GM19025 (cell line): ENCODE measurements around the gene ANXA2R.
"Not testable (repeated sequence)": the region's sequence is repeated elsewhere in the genome, so short reads cannot be mapped to it uniquely, and the experiment has no call there.

ENCODE experiments used
- ATAC-seq: cut with Tn5 transposase; IDR thresholded peaks from one replicate; pipeline ENCODE4 v1.9.1; 2021; ENCODE audit warnings: mild to moderate bottlenecking, low read depth, moderate library complexity; ENCODE audit not compliant: unreplicated experiment

ANXA2R gene

GRCh38 chr5:43040287-43041098 lies at the start of gene ANXA2R:
Gene ANXA2R, minus strand, starts transcription at chr5:43040319. Its CDS starts 273 bp downstream, at chr5:43040046.
- peak; percentile 46 for ATAC-seq

GRCh38 chr5:43086118-43086908 lies 46.2 kb upstream of the ANXA2R start:
- ATAC-seq: not testable (repeated sequence)

GRCh38 chr5:43085453-43085852 lies 45.3 kb upstream of the ANXA2R start:
- no peak for ATAC-seq

- not testable (repeated sequence) for ATAC-seq
Observed at GRCh38 chr5:43084468-43084867, 44.3 kb upstream of the ANXA2R start.

GRCh38 chr5:43081345-43081744 lies 41.2 kb upstream of the ANXA2R start:
- ATAC-seq: not testable (repeated sequence)

- no peak for ATAC-seq
Observed at GRCh38 chr5:43078956-43079355, 38.8 kb upstream of the ANXA2R start.

- not testable (repeated sequence) for ATAC-seq
Observed at GRCh38 chr5:43077446-43078191, 37.5 kb upstream of the ANXA2R start.

- ATAC-seq: no peak
Observed at GRCh38 chr5:43075319-43076293, 35.5 kb upstream of the ANXA2R start.

GRCh38 chr5:43074987-43075318 lies 34.8 kb upstream of the ANXA2R start:
- no peak for ATAC-seq

- ATAC-seq: no peak
Observed at GRCh38 chr5:43073597-43074546, 33.8 kb upstream of the ANXA2R start.

GRCh38 chr5:43069401-43069720 lies 29.2 kb upstream of the ANXA2R start:
- not testable (repeated sequence) for ATAC-seq

- no peak for ATAC-seq
Observed at GRCh38 chr5:43068037-43068436, 27.9 kb upstream of the ANXA2R start.

GRCh38 chr5:43066799-43067741 lies 27.0 kb upstream of the ANXA2R start:
- peak; percentile 31 for ATAC-seq

- ATAC-seq: peak; percentile 34
Observed at GRCh38 chr5:43065948-43066798, 26.1 kb upstream of the ANXA2R start.

- ATAC-seq: no peak
Observed at GRCh38 chr5:43065387-43065947, 25.3 kb upstream of the ANXA2R start.

GRCh38 chr5:43063721-43064171 lies 23.6 kb upstream of the ANXA2R start:
- no peak for ATAC-seq
